GM18526 (cell line): Measurements from ENCODE around the gene FAIM2.

Experiments
- POLR2A ChIP-seq: IDR thresholded peaks from 3 replicates; pipeline ENCODE4 v1.6.1; 2011; ENCODE audit not compliant: insufficient read length; ENCODE audit errors: extremely low read depth

Gene FAIM2

DNA sequence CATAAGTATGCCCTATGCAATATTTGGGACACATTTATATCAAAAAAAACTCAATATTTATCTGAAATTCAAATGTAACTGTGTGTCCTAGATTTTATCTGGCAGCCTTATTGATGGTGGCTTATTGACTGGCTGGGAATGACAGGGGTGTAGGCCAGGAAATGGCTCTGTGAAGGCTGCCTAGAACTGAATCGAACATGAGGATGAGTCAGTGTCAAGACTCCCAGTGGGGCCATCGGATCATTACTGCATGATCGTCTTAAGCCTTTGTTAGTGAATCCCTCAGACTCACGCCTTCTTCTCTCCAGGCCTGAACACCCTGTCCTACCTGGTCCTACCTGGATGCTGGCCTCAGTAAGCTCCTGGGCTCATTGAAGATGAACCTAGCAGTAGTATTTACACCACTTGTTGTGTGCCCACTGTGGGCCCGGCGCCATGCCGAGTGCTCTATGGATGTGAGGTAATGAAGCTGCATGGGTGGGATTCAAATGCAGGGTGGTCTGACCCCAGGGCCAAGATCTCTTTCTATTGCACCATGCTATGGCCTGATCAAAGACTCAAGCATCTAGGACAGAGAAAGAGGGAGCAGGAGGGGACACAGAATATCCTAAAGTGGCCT is 21.0 kb upstream of the FAIM2 start:
- TF ChIP-seq POLR2A, result no peak

DNA sequence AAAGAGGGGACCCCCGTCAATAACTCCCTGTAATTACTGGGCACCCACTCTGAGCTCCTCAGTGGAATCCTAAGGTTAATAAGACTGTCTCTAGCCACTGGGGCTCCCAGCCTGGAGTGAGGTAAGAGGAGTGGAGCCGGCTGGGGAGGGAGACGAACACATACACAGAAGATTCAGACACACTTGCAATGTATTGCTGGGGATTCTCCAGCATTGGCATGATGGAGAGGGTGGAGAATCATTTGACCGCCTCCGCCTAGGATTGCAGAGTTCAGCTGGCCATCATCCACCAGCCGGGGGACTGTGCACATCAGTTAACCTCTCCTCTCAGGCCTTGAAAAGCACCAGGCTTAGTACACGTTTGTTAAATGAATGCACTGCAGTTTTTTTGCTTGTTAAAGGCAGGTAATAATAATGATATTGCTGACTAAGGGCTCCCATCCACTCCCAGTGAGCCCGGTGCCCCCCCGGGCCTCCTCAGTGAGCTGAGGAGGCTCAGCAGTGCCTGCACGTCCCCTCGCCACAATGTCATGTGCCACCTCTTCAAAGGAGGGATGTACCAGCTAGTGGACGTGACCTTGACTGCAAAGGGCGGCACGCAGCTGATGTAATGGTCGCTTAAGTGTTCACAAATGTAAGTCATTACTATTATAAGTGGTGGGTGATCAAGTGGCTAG is 20.3 kb upstream of the FAIM2 start:
- TF ChIP-seq POLR2A, result no peak

DNA sequence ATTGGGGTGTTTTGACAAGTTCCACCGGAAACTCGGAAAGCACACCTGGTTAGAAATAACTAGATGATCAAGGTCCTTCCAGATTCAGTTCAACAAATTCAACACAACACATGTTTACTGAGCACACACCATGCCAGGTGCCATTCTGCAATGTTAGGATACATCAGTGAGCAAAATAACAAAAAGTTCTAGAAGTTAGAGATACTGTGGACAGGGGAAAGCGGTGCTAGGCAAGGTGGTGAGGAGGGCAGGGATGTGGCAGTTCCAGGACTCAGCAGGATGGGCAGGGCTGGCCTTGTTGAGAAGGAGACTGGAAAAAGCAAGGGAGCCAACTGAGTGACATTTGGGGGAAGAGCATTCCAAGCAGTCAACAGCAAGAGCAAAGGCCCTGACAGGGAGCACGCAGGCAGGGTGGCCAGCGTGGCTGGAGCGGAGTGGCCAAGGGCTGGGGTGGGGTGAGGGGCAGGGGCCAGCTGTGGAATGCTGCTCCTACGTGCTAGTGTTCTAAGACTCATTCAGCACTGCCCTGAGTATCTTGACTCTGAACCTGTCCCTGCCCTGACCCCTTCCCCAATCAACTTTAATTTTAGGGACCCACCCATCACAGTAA is 19.4 kb upstream of the FAIM2 start:
- TF ChIP-seq POLR2A, result no peak

DNA sequence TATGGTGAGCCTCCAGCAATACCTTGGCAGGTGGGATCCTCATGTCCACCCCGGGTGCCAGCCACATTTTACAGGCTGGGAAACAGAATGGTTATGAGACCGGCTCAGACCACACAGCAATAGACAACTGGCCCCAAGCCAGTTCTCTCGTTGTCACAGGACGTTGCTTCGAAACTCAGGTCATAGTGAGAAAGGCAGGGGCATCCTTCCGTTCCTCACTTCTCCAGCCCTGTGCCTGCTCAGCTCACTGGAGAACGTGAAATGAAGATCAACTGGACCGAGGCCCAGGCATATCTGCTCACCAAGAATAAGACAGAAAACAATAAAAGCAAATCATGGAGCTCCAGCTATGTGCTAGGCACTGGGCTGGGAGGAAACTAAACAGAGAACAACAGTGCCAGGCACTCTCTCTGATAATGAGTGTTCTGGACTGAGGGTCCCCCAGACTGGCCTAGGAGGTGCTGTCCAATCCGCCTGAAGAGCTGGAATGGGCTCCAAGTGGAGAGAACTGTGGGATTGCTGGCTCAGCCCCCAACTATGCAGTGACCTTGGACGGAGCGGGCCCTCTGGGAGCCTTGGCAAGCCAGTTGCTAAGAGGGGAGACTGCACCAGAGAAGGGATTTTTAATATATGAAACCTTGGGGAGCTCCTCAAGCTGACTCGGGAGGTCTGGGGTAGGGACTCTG is 18.8 kb upstream of the FAIM2 start:
- TF ChIP-seq POLR2A, result no peak

DNA sequence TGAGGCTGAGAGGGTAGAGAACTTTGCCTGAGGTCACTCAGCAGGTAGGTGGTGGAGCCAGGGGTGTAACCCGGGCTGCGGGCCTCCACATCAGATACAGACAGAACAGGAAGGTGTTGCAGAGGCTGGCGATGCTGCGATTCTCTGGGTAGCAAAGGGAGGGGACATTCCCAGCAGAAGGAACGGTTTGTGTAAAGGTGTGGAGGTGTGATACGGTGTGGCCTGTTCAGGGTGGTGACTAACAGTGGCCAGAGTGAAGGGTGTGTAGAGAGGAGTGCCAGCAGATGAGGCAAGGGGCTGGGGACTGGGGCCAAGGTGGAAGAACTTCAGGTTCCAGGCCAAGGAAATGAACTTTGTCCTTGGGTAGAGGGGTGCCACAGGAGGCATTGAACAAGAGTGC is 18.2 kb upstream of the FAIM2 start:
- TF ChIP-seq POLR2A, result no peak

DNA sequence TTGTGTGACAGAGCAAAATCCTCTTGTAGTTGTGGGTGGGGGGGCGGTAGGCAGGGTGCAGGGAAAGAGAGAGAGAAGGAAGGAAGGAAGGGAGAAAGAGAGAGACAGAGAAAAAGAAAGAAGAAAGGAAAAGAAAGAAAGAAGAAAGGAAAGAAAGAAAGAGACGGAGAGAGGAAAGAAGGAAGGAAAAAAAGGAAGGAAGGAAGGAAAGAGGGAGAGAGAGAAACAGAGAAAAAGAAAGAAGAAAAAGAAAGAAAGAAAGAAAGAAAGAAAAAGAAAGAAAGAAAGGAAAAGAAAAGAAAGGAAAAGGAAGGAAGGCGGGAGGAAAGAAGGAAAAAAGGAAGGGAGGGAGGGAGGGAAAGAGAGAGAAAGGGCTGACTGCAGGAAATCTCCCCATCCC is 17.6 kb upstream of the FAIM2 start:
- no peak for TF ChIP-seq POLR2A

DNA sequence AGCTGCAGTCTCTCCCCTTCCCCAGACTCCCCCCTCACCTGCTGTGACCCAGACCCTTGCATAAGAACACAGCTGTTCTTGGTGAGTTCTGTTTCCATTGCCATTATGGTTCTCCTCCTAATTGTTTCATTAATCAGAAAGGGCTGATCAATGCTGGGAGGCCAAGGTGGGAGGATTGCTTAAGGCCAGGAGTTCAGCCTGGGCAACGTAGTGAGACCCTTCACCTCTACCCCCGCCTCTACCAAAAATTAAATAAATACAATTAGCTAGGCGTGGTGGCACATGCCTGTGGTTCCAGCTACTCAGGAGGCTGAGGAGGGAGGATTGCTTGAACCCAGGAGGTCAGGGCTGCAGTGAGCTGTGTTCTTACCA is 17.2 kb upstream of the FAIM2 start:
- no peak for TF ChIP-seq POLR2A

DNA sequence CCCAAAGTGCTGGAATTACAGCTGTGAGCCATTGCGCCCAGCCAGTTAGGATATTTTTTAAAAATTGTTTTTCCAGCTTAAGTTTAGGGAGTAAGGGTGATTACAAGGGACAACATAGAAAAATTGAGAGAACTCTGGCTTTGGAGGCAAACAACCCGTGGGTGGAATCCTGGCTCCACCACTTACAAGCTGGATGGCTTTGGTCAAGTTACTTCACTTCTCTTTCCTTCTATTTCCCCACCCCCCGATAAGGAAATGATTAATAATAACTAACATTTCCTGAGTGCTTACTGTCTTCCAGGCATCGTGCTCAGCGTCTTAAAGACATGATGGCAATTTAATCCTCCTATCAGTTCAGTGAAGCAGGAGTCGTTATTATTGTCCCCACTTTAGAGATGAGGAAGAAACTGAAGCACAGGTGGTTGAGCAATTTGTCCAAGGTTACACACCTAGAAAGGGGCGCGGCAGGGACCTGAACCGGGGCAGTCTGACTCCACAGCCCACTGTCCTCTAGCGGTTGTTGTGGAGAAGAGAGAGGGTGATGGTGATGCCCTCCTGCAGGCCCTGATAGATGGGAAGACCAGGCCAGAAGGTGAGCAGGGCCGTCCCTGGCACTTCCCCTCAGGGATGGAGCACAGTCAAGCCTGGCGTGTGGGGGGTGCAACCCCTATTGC is 16.7 kb upstream of the FAIM2 start:
- no peak for TF ChIP-seq POLR2A

DNA sequence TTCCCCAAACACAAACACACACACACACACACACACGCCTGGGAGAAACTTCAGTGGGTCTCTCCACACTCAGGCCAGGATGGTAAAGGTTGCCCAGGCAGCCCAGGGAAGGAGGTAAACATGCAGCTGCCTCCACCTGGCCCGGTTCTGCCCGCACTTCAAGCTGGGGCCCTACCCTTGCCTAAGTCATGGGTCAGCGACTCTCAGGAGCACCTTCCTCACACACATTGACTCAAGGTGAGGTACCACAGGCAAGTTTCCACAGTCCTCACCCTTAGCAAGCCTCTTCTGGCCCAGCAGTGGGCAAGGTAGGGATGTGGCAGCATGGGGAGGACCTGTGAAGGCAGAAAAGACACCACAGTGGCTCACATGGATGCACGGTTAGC is 14.1 kb upstream of the FAIM2 start:
- no peak for TF ChIP-seq POLR2A

DNA sequence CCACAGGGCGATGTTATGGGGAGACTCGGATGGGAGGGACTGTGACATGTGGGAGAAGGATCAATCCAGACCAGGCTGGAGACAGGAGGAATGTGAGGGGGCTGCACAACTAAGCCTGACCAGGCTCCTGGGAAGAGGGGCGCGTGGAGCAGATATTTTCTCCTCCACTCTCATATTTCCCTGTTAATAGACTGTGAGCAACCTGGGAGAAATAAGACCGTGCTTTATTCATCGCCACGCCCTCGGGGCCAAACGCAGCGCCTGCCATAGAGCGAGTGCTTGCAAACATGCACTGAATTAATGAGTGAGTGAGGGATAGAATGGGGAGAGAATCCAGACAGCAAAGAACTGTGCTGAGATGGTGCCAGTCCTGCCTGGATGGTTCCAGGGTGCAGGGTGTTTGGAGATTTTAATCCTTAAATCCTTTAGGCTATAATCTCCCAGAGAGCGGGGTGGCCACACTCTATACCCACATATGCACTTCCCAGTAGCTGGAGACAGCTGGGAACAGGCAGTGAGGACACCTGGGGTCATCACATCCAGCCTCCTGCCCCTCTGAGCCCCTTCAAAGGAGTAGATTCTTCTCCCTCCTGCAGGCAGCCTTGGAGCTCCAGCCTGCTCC is 13.6 kb upstream of the FAIM2 start:
- no peak for TF ChIP-seq POLR2A

DNA sequence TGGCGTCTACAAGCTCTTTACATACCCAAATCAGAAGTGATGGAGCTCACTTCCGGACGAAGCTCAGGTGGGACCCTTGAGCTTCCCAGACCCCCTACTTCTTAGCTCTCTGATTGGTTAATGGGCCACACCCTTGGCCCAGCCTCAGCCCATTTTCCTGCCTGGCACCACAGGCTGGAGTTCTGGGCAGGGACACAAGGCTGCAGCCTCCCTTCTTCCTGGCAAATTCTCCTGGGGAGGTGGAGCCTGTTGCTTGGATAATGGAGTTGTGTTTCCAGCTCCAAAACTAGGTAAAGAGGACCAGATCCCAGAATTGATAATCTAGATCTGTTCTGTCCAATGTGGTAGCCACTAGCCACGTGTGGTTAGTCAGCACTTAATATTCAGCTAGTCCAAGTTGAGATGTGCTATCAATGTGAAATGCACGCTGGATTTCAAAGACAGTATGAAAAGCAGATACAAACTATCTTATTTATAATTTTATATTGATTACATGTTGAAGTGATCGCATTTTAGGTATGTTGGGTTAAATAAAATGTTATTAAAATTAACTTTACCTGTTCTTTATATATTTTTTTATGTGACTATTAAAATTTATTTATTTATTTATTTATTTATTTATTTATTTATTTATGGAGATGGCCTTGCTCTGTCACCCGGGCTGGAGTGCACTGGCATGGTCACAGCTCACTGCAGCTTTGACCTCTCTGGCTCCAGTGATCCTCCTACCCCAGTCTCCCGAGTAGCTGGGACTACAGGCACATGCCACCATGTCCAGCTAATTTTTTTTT is 12.6 kb upstream of the FAIM2 start:
- no peak for TF ChIP-seq POLR2A

DNA sequence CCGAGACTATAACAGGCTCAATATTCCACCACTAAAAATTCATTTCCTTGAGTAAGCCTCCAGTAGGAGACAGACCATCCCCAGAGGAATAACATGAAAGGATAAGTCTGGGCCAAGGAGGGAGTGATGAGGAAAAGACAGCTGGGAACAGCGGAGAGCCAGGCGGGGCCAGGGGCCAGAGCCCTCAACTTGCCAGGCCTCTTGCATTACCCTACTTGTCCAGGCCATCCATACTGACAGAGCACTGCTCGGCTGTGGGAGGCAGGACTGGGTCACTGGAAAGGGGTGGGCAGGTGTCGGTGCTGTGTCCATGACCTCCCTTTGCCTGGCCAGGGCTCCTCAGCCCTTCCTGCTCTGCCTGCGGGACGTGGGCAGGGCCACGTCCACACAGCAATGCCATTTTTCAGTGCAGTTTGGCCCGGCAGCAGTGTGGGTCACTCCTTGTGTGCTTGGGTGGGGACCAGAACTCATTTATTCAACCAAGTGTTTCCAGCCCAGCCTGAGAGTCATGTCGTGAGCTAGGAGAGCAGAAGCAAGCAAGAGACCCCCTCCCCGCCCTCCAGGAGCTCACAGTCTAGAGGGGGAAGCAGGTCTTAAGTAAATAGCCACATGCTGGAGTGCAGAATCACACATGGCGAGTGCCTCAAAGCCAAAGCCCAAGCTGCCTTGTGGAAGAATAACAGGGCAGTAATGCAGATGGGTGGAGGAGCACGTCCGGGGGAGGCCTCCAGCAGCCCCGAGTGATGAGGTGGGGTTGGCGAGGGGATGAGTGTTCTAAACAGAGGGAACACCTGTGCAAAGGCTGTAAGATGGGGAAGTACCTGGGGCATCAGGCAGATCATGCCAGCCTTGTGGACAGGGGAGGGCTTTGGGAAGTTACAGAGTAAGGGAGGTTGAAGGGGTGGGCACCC is 8.9 kb upstream of the FAIM2 start:
- no peak for TF ChIP-seq POLR2A

DNA sequence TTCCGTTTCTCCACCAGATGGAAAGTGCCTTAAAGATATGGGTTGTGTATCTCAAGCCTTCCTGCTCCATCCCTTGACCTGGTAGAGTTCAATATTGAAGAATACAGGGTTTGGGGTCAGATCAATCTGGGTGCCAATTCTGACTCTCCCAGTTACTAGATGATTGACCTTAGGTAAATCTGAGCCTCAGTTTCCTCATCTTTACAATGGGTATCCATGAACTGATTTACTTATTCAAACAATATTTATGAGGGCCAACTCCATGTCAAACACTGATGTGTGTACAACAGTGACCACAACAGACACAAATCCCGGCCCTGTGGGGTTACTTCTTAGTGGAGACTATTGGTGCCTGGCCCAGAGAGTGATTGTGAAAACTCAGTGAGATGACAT is 7.5 kb upstream of the FAIM2 start:
- TF ChIP-seq POLR2A, result no peak

DNA sequence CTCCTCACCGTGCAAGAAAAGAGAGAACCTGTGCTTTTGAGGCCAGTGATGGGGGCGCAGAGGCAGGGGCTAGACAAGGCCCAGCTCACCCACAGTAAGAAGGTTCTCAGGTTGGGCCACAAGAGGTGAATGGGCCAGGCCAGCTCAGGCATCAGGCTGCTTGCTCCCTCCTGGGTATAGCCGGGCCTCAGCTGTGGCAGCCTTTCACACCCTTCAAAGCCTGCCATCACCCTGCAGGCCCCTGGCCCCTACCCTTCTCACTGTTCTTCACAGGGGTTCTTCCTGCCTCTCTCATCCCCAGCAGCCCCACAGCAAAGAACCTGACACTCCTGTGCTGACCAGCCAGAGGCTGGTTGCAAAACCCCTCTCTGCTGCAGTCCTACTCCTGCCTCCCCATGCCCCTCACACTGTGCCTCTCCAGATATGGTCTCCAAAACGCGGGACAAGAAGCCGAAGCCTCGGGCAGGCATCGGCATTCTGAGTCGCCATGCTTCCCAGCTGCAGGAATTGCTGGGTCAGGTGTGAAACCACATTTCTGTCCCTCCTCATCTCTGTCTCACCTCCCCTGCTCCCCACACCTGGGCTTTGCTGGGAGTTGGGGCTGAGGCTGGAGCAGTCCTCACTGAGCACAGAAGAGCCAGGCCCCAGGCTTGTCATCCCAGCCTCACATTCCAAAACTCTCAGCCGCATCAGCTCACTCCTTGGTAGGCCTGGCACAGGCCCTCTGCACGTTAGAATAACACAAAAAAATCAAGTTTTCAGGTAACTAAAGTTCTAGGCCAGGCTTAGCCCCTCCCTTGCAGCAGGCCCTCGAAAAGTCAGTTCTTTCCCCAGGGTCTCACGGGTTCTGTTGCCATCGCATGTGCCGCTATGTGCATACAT is 6.9 kb upstream of the FAIM2 start:
- TF ChIP-seq POLR2A, result no peak
